ENCODE data around the gene ATOH8. TPM values are rescaled to one million over a fixed set of nuclear protein-coding genes. Genes with fewer than 3 reads are reported as not detected.

Gene ATOH8
- total RNA-seq, 1 experiment from 2014 or later = 0.20 TPM

DNA sequence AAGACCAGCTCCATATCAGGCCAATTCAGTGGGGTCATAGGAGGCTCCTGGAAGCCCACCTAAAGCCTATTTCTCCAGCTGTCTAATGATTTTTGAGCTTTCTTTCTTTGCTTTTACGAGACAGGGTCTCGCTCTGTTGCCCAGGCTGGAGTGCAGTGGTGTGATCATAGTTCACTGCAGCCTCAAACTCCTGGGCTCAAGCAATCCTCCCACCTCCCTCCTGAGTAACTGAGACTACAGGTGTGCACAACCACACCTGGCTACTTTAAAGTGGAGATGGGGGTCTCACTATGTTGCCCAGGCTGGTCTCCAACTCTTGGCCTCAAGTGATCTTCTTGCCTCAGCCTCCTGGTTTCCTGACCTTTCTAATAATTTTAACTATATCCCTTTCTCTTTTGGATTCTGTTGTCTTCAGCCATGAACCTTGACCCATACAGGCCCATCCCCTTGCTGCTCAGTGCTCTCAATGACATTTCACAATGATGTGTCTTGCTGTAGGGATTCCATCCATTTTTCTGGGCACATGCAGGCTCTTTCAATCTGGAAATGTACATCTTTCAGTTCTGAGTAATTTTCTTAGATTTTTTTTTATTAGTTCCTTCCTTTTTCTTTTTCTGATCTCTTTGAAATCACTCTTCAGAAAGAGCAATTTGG lies 30.0 kb upstream of the ATOH8 start:
- H3K9ac ChIP-seq (ENCODE audit: extremely low read depth, insufficient read length, low read length) = no peak overlapping the region
- WGBS (ENCODE audit: extremely low coverage, insufficient read length, low lambda C conversion rate) = no CpG with 5 or more reads among the region's 2 CpGs
- H2BK5ac ChIP-seq (ENCODE audit: insufficient read length, low read length) = no peak overlapping the region
- no peaks in the 10 kb centered on the region for H3K27me3 ChIP-seq (ENCODE audit: insufficient read depth, low read length)
- no peak for DNase-seq
- no peak for TF ChIP-seq CTCF (conservative IDR thresholded peaks at IDR 0.05)
- no peak overlapping the region for H3K23ac ChIP-seq (ENCODE audit: insufficient read length, low read depth, low read length)
- Mint-ChIP-seq H3K36me3 (ENCODE audit: insufficient read depth in 1 of 3, low read depth in 3 of 3) (no peaks in the 10 kb centered on the region; a peak in 1 of 7 replicates), H3K4me3 (no peak overlapping the region), H3K9me3 (peaks cover 4 to 5% of the 10 kb centered on the region in 2 experiments; a peak in 4 of 5 replicates), H3K27ac (no peak overlapping the region), H3K27me3 (ENCODE audit: low read depth) (peaks cover 9% of the 10 kb centered on the region), H3K4me1 (no peaks in the 10 kb centered on the region)
- H2BK20ac ChIP-seq (ENCODE audit: low read depth, low read length, poor library complexity, severe bottlenecking) = no peak overlapping the region
- no peak overlapping the region for H4K8ac ChIP-seq (replicated peaks; ENCODE audit: insufficient read length, low read depth, low read length)
- no peaks in the 10 kb centered on the region for H3K79me1 ChIP-seq (ENCODE audit: insufficient read depth, low read depth, low read length, poor library complexity, severe bottlenecking)
- no peaks in the 10 kb centered on the region for H3K79me2 ChIP-seq (ENCODE audit: insufficient read depth, low read length)
- H2BK12ac ChIP-seq (ENCODE audit: insufficient read length, low read depth, low read length) = no peak overlapping the region
- H2BK120ac ChIP-seq (ENCODE audit: low read depth, low read length, poor library complexity, severe bottlenecking) = no peak overlapping the region
- H3K4me1 ChIP-seq (ENCODE audit: insufficient read depth, low read length) = no peaks in the 10 kb centered on the region
- no peak overlapping the region for H3T11ph ChIP-seq (ENCODE audit: low read length)
- H4K5ac ChIP-seq (ENCODE audit: insufficient read length, low read depth, low read length) = no peak overlapping the region
- H3K4me2 ChIP-seq (ENCODE audit: insufficient read depth, insufficient read length, low read length) = no peak overlapping the region
- no peak overlapping the region for H3K4ac ChIP-seq (ENCODE audit: low read depth, low read length)
- no peaks in the 10 kb centered on the region for H4K20me1 ChIP-seq (ENCODE audit: control insufficient read depth, insufficient read depth, insufficient read length)
- no peaks in the 10 kb centered on the region for H3K23me2 ChIP-seq (ENCODE audit: insufficient read length, low read depth, low read length, poor library complexity, severe bottlenecking)
- no peaks in the 10 kb centered on the region for H3K9me3 ChIP-seq (ENCODE audit: control insufficient read depth, low read depth, low read length)
- no peak overlapping the region for H3K56ac ChIP-seq (ENCODE audit: insufficient read length, low read depth, low read length)
- no peak overlapping the region for H3K14ac ChIP-seq (ENCODE audit: insufficient read depth, low read length)
- no peak overlapping the region for H2AFZ ChIP-seq (ENCODE audit: low read length)
- no peak overlapping the region for H2AK5ac ChIP-seq (ENCODE audit: insufficient read length, low read length)
- no peak overlapping the region for H4K91ac ChIP-seq (ENCODE audit: insufficient read length, low read depth, low read length)
- H3K27ac ChIP-seq (ENCODE audit: insufficient read length, low read depth, low read length) = no peak overlapping the region
- no peak overlapping the region for H3K18ac ChIP-seq (ENCODE audit: insufficient read length, low read depth, low read length)
- no peak overlapping the region for H2BK15ac ChIP-seq (ENCODE audit: low read depth, low read length)
